Neutrophil (primary cell): Measurements from ENCODE around the gene CDPF1.

Source experiments
- H3K27ac ChIP-seq: fragments of 200-600 bp; sonication (generic); 2 replicates; pipeline ENCODE4 v1.5.1; 2016; ENCODE audit warnings: mild to moderate bottlenecking, moderate library complexity
- H3K27me3 ChIP-seq: fragments of 200-600 bp; sonication (generic); 2 replicates; pipeline ENCODE4 v1.6.0; 2016; ENCODE audit warnings: mild to moderate bottlenecking
- H3K36me3 ChIP-seq: fragments of 200-600 bp; sonication (generic); 2 replicates; pipeline ENCODE4 v1.5.1; 2017
- H3K4me1 ChIP-seq, 2 experiments: fragments of 200-600 bp in 1 of 2; sonication (generic) in 1 of 2; 1 replicate in 1 of 2; 2 replicates in 1 of 2; pipeline versions ENCODE4 v1.5.1 to v1.6.1; 2013 to 2016; ENCODE audit warnings: low read depth in 1 of 2, low read length in 1 of 2, mild to moderate bottlenecking in 1 of 2, moderate library complexity in 1 of 2; ENCODE audit not compliant: control insufficient read depth in 1 of 2, insufficient read depth in 1 of 2
- H3K4me3 ChIP-seq, 2 experiments: fragments of 200-600 bp in 1 of 2; sonication (generic) in 1 of 2; 1 replicate in 1 of 2; 2 replicates in 1 of 2; pipeline ENCODE4 v1.5.1; 2013 to 2016; ENCODE audit warnings: low read depth in 1 of 2, low read length in 1 of 2, mild to moderate bottlenecking in 1 of 2, moderate library complexity in 1 of 2
- H3K9me3 ChIP-seq: fragments of 200-600 bp; sonication (generic); 2 replicates; pipeline ENCODE4 v1.5.1; 2016
- TF ChIP-seq, protein P1 (sequence below): fragments of 200-600 bp; sonication (generic); IDR thresholded peaks from 2 replicates; pipeline ENCODE4 v1.5.1; 2016; ENCODE audit warnings: antibody characterized with exemption

CDPF1 gene

GRCh38 chr22:46247443-46247975, 2.6 kb downstream of the CDPF1 start:
- TF ChIP-seq, protein P1, sequence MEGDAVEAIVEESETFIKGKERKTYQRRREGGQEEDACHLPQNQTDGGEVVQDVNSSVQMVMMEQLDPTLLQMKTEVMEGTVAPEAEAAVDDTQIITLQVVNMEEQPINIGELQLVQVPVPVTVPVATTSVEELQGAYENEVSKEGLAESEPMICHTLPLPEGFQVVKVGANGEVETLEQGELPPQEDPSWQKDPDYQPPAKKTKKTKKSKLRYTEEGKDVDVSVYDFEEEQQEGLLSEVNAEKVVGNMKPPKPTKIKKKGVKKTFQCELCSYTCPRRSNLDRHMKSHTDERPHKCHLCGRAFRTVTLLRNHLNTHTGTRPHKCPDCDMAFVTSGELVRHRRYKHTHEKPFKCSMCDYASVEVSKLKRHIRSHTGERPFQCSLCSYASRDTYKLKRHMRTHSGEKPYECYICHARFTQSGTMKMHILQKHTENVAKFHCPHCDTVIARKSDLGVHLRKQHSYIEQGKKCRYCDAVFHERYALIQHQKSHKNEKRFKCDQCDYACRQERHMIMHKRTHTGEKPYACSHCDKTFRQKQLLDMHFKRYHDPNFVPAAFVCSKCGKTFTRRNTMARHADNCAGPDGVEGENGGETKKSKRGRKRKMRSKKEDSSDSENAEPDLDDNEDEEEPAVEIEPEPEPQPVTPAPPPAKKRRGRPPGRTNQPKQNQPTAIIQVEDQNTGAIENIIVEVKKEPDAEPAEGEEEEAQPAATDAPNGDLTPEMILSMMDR, result no peak
- Histone ChIP-seq H3K36me3 (peaks cover 11% of the 10 kb centered on the region), H3K4me1 (peaks cover 15% of the 10 kb centered on the region in 2 experiments), H3K27ac (no peak overlapping the region), H3K27me3 (no peaks in the 10 kb centered on the region), H3K9me3 (no peaks in the 10 kb centered on the region), H3K4me3 (no peak overlapping the region)

- H3K4me1 ChIP-seq, result peaks cover 13 to 17% of the 10 kb centered on the region in 2 experiments
- no peaks in the 10 kb centered on the region for H3K27me3 ChIP-seq
- TF ChIP-seq, protein P1, result no peak
- no peak overlapping the region for H3K4me3 ChIP-seq
- H3K9me3 ChIP-seq, result no peaks in the 10 kb centered on the region
- H3K36me3 ChIP-seq, result peaks cover 11% of the 10 kb centered on the region
- no peak overlapping the region for H3K27ac ChIP-seq
Measured at GRCh38 chr22:46246178-46246577, 3.9 kb downstream of the CDPF1 start.

- peaks cover 10 to 13% of the 10 kb centered on the region in 2 experiments for H3K4me1 ChIP-seq
- TF ChIP-seq, protein P1, result no peak
- no peaks in the 10 kb centered on the region for H3K27me3 ChIP-seq
- peaks cover 11% of the 10 kb centered on the region for H3K36me3 ChIP-seq
- no peak overlapping the region for H3K27ac ChIP-seq
- H3K4me3 ChIP-seq, result no peak overlapping the region
- H3K9me3 ChIP-seq, result no peaks in the 10 kb centered on the region
Measured at GRCh38 chr22:46245511-46245910, 4.6 kb downstream of the CDPF1 start.

GRCh38 chr22:46244771-46245170, 5.3 kb downstream of the CDPF1 start:
- Histone ChIP-seq H3K36me3 (peaks cover 11% of the 10 kb centered on the region), H3K27ac (no peak overlapping the region), H3K27me3 (no peaks in the 10 kb centered on the region), H3K4me1 (peaks cover 17 to 19% of the 10 kb centered on the region in 2 experiments), H3K4me3 (no peak overlapping the region), H3K9me3 (no peaks in the 10 kb centered on the region)
- TF ChIP-seq, protein P1, result no peak

GRCh38 chr22:46242076-46242475, 8.0 kb downstream of the CDPF1 start:
- no peaks in the 10 kb centered on the region for H3K27me3 ChIP-seq
- no peak overlapping the region for H3K4me3 ChIP-seq
- H3K4me1 ChIP-seq, result peaks cover 16% of the 10 kb centered on the region in 2 experiments
- no peak overlapping the region for H3K27ac ChIP-seq
- no peaks in the 10 kb centered on the region for H3K9me3 ChIP-seq
- H3K36me3 ChIP-seq, result peaks cover 11% of the 10 kb centered on the region
- TF ChIP-seq, protein P1, result no peak
